ENCODE results near the gene ADCYAP1R1.

DNA sequence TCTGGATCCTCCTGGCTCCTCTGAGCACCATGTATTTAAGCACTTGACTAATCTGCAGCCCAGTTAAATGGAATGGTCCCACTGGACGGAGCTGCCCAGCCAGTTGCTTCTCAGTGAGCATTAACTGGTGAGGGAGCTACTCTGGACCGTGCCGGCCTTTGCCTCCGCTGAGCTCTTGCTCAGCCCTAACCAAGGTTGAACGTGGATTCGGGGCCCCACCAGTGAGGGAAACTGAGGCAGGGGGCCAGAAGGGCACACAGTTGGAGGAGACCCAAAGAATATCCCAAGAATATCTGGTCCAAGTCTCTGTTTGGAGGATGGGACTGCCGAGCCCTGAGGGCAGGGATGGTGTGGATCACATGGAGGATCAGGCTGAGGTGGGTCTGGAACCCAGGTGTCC is 13.7 kb downstream of the ADCYAP1R1 start:
- TF ChIP-seq, protein P1, sequence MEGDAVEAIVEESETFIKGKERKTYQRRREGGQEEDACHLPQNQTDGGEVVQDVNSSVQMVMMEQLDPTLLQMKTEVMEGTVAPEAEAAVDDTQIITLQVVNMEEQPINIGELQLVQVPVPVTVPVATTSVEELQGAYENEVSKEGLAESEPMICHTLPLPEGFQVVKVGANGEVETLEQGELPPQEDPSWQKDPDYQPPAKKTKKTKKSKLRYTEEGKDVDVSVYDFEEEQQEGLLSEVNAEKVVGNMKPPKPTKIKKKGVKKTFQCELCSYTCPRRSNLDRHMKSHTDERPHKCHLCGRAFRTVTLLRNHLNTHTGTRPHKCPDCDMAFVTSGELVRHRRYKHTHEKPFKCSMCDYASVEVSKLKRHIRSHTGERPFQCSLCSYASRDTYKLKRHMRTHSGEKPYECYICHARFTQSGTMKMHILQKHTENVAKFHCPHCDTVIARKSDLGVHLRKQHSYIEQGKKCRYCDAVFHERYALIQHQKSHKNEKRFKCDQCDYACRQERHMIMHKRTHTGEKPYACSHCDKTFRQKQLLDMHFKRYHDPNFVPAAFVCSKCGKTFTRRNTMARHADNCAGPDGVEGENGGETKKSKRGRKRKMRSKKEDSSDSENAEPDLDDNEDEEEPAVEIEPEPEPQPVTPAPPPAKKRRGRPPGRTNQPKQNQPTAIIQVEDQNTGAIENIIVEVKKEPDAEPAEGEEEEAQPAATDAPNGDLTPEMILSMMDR (IDR thresholded peaks at IDR 0.05; ENCODE audit: low read depth, low read length): no peak
- no peak for TF ChIP-seq EZH2phosphoT487 (IDR thresholded peaks at IDR 0.05; ENCODE audit: low read depth)

Measured in OCI-LY3 (cell line).